Daoy (cell line): Measurements from ENCODE around the gene OCIAD2. TPM values are rescaled to one million over a fixed set of nuclear protein-coding genes. Genes with fewer than 3 reads are reported as not detected.
"Not testable (repeated sequence)": the region's sequence is repeated elsewhere in the genome, so short reads cannot be mapped to it uniquely, and the experiment has no call there.

Experiments
- DNase-seq: peaks from one replicate; pipeline ENCODE4 v3.0.0-alpha.2; 2015; ENCODE audit warnings: low read depth
- total RNA-seq: library from RNA; depleted of rRNA; stranded (reverse); fragments of >200 nt; shearing (Covaris generic); gene quantifications from 2 replicates; pipeline ENCODE4 v1.2.3, GENCODE V29; 2014; rRNA removed

Gene OCIAD2
- total RNA-seq, 1 experiment from 2014 or later: 106 TPM

DNA sequence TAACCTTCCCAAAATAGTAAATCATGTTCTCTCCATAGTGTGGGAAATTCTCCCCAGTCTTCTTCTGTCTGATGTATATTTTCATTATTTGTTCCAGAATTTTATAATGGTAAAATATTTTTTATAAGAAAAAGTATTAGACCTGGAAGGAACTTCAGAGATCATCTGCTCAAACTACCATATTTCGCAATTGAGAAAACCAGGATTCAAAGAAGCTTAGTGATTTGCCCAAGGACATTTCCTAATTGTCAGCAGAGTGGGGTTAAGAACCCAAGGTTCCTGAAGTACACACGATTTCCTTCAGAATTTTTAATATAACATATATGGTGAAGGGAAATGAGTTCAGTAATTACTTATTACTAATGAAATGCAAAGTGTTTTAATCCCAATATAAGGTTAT lies 51.6 kb downstream of the OCIAD2 start:
- no peak for DNase-seq

- no peak for DNase-seq
Measured at GRCh38 chr4:48854395-48854683, 52.2 kb downstream of the OCIAD2 start.

GRCh38 chr4:48853604-48854394 lies 52.8 kb downstream of the OCIAD2 start:
- no peak for DNase-seq

GRCh38 chr4:48851651-48852050 lies 54.9 kb downstream of the OCIAD2 start:
- DNase-seq: no peak

GRCh38 chr4:48848799-48849198 lies 57.8 kb downstream of the OCIAD2 start:
- not testable (repeated sequence) for DNase-seq

- no peak for DNase-seq
Measured at GRCh38 chr4:48844843-48845242, 61.7 kb downstream of the OCIAD2 start.

- no peak for DNase-seq
Measured at GRCh38 chr4:48841045-48841827, 65.3 kb downstream of the OCIAD2 start.

GRCh38 chr4:48836658-48837057 lies 69.9 kb downstream of the OCIAD2 start:
- no peak for DNase-seq

Other genes starting within 250 kb of the OCIAD2 start
- gene FRYL, start 126.5 kb downstream of the OCIAD2 start, total RNA-seq: 24.2 and 31.4 TPM in 2 replicates
- gene OCIAD1, start 75.7 kb downstream of the OCIAD2 start, total RNA-seq: 145 and 147 TPM in 2 replicates
- gene CWH43, start 79.5 kb upstream of the OCIAD2 start, total RNA-seq: not detected in 2 replicates